GM12878 (cell line): ENCODE results near the gene UQCR10. TPM values are rescaled to one million over a fixed set of nuclear protein-coding genes. Genes with fewer than 3 reads are reported as not detected.

Experiments
- ATAC-seq: fragments of 200-7000 bp; cut with Tn5 transposase; 3 replicates; pipeline ENCODE4 v1.9.1; 2020; ENCODE audit warnings: mild to moderate bottlenecking, moderate library complexity
- BruUV-seq: library from RNA; stranded (reverse); fragments of 400-500 nt; replicated peaks from 2 replicates; lab custom pipeline; 2021; lab: Mats Ljungman, UMichigan
- CTCF ChIA-PET: fragments of 300-600 bp; sonication (Branson Sonifier 250); formaldehyde crosslinking; extraction: SDS; loops from one replicate; lab custom pipeline; 2021; ENCODE audit warnings: inconsistent platforms; lab: Yijun Ruan, JAX
- POLR2A ChIA-PET: fragments of 350-600 bp; formaldehyde crosslinking; extraction: SDS; loops from one replicate; lab custom pipeline; 2021; ENCODE audit warnings: inconsistent platforms; lab: Charles Lee
- RAD21 ChIA-PET: fragments of 300-600 bp; sonication (Branson Sonifier 250); formaldehyde crosslinking; loops from one replicate; lab custom pipeline; 2023; ENCODE audit warnings: antibody characterized with exemption; ENCODE audit not compliant: unreplicated experiment; lab: Charles Lee
- SMC1A ChIA-PET: fragments of 300-600 bp; sonication (Branson Sonifier 250); formaldehyde crosslinking; loops from one replicate; lab custom pipeline; 2023; ENCODE audit not compliant: unreplicated experiment, uncharacterized antibody; lab: Charles Lee
- DNase-seq: peaks from one replicate; pipeline ENCODE4 v3.0.0-alpha.2; 2011; ENCODE audit warnings: low read depth, low spot score
- FAIRE-seq: peaks from 3 replicates; lab custom pipeline; 2011; peaks lifted over from hg19 to GRCh38; lab: Jason Lieb, UNC
- H2AFZ ChIP-seq: 2 replicates; pipeline ENCODE4 v1.6.0; 2011; ENCODE audit warnings: low read depth, low read length, control low read depth; ENCODE audit not compliant: control insufficient read depth
- H3K27ac ChIP-seq: 2 replicates; pipeline ENCODE4 v1.5.1; 2011; ENCODE audit warnings: control low read depth; ENCODE audit not compliant: control insufficient read depth, insufficient read depth
- H3K27me3 ChIP-seq, 2 experiments: replicated peaks in 1 of 2; 2 replicates each; pipeline versions ENCODE4 v1.6.0 to v1.6.1; 2011; ENCODE audit warnings: low read length in 1 of 2; ENCODE audit not compliant: control insufficient read depth in 2 of 2, insufficient read depth in 2 of 2
- H3K36me3 ChIP-seq, 2 experiments: 2 replicates each; pipeline ENCODE4 v1.5.1; 2011; ENCODE audit warnings: low read length in 1 of 2; ENCODE audit not compliant: control insufficient read depth in 2 of 2, insufficient read depth in 2 of 2
- H3K4me1 ChIP-seq: 2 replicates; pipeline ENCODE4 v1.6.1; 2011; ENCODE audit warnings: mild to moderate bottlenecking, low read length, moderate library complexity, mixed read lengths; ENCODE audit not compliant: control insufficient read depth, insufficient read depth
- H3K4me2 ChIP-seq: 2 replicates; pipeline ENCODE4 v1.6.0; 2011; ENCODE audit warnings: control low read depth; ENCODE audit not compliant: control insufficient read depth, insufficient read depth
- H3K4me3 ChIP-seq: fragments of 200-600 bp; sonication (generic); 2 replicates; pipeline ENCODE4 v1.5.1; 2016
- H3K79me2 ChIP-seq: 2 replicates; pipeline ENCODE4 v1.6.0; 2011; ENCODE audit warnings: low read length; ENCODE audit not compliant: control insufficient read depth, insufficient read depth
- H3K9ac ChIP-seq: 2 replicates; pipeline ENCODE4 v1.8.0; 2011; ENCODE audit warnings: low read length, control low read depth, mixed read lengths; ENCODE audit not compliant: control insufficient read depth, insufficient read depth
- H3K9me3 ChIP-seq: replicated peaks from 3 replicates; pipeline ENCODE4 v1.5.1; 2011; ENCODE audit warnings: mild to moderate bottlenecking, low read length; ENCODE audit not compliant: control insufficient read depth, insufficient read depth
- H4K20me1 ChIP-seq: 2 replicates; pipeline ENCODE4 v1.6.0; 2011; ENCODE audit not compliant: control insufficient read depth, insufficient read depth
- CBX3 ChIP-seq: fragments of 200-600 bp; sonication (generic); IDR thresholded peaks from 2 replicates; pipeline ENCODE4 v1.6.1; 2016; ENCODE audit warnings: low read depth, borderline replicate concordance
- CREM ChIP-seq: IDR thresholded peaks from 2 replicates; pipeline ENCODE4 v1.6.1; 2014; ENCODE audit warnings: antibody characterized with exemption, low read depth
- DPF2 ChIP-seq: fragments of 450-650 bp; IDR thresholded peaks from 2 replicates; pipeline ENCODE4 v1.6.1; 2017; ENCODE audit warnings: mild to moderate bottlenecking
- HDAC6 ChIP-seq: fragments of 200-600 bp; sonication (generic); IDR thresholded peaks from one replicate; pipeline ENCODE4 v1.8.0; 2017; ENCODE audit warnings: antibody characterized with exemption; ENCODE audit not compliant: unreplicated experiment
- KAT2A ChIP-seq: conservative IDR thresholded peaks from 2 replicates; pipeline ENCODE4 v1.6.1; 2011; ENCODE audit warnings: low read depth, low read length; ENCODE audit not compliant: control insufficient read depth
- SREBF2 ChIP-seq: IDR thresholded peaks from 2 replicates; pipeline ENCODE4 v1.6.1; 2012; ENCODE audit warnings: mild to moderate bottlenecking, low read length
- TAF1 ChIP-seq: IDR thresholded peaks from 2 replicates; pipeline ENCODE4 v1.6.1; 2011; ENCODE audit warnings: mild to moderate bottlenecking, low read depth, low read length, borderline replicate concordance
- TCF12 ChIP-seq: IDR thresholded peaks from 2 replicates; pipeline ENCODE4 v1.6.1; 2011; ENCODE audit warnings: low read depth, mild to moderate bottlenecking, low read length
- ZNF217 ChIP-seq: fragments of 450-650 bp; IDR thresholded peaks from 2 replicates; pipeline ENCODE4 v1.6.1; 2017; ENCODE audit warnings: antibody characterized with exemption, mild to moderate bottlenecking
- ZNF592 ChIP-seq: fragments of 450-650 bp; IDR thresholded peaks from 2 replicates; pipeline ENCODE4 v1.6.1; 2017; ENCODE audit warnings: mild to moderate bottlenecking, moderate library complexity
- WGBS: methylation state at CpG from one replicate; pipeline ENCODE4 v1.1.6; 2016; ENCODE audit warnings: low lambda C conversion rate; ENCODE audit not compliant: insufficient replicate concordance, insufficient coverage; ENCODE audit errors: missing lambda C conversion rate; 5-methylcytosine and 5-hydroxymethylcytosine counted together
- in situ Hi-C: fragments of 300-500 bp; cut with MboI; formaldehyde crosslinking; loops from 9 replicates; pipeline ENCODE4 v1.14.3; 2018; ENCODE audit warnings: mixed read lengths
- intact Hi-C: fragments of 100-400 bp; cut with micrococcal nuclease; formaldehyde crosslinking; loops from one replicate; pipeline ENCODE4 v1.14.2; 2022; ENCODE audit not compliant: unreplicated experiment
- polyA plus RNA-seq, 11 experiments: library from polyadenylated mRNA; depleted of rRNA in 4 of 11; unstranded in 6 of 11; stranded (reverse) in 5 of 11; fragments of >200 nt; fragmentation: Nextera tagmentation in 4 of 11; fragmentation: Illumina TruSeq in 1 of 11; extraction: Ambion mirVana in 4 of 11; extraction: Trizol in 1 of 11; gene quantifications; 1 replicate in 1 of 11; 2 replicates in 10 of 11; pipeline versions ENCODE4 v1.2.1 to v1.2.3, GENCODE V29; 2011 to 2016; ENCODE audit warnings: inconsistent platforms in 2 of 11, missing spikeins in 2 of 11, low read depth in 1 of 11
- total RNA-seq, 4 experiments: library from RNA; depleted of rRNA in 3 of 4; stranded (reverse); fragments of >200 nt in 3 of 4; fragmentation: Illumina TruSeq in 1 of 4; extraction: Trizol in 1 of 4; gene quantifications; 2 replicates each; pipeline versions ENCODE4 v1.2.1 to v1.2.3, GENCODE V29; 2013 to 2021
- TF ChIP-seq, protein P1 (sequence below): IDR thresholded peaks from 2 replicates; pipeline ENCODE4 v1.6.1; 2012; ENCODE audit warnings: low read depth, low read length, improper control_type of control experiment
- TF ChIP-seq, protein P2 (sequence below): fragments of 450-650 bp; IDR thresholded peaks from 2 replicates; pipeline ENCODE4 v1.6.1; 2016; ENCODE audit warnings: mild to moderate bottlenecking, moderate library complexity, borderline replicate concordance
- TF ChIP-seq, protein P3 (sequence below): fragments of 450-650 bp; IDR thresholded peaks from 2 replicates; pipeline ENCODE4 v1.6.1; 2017; ENCODE audit warnings: low read depth, mild to moderate bottlenecking, moderate library complexity

The UQCR10 gene
- total and polyA plus RNA-seq, 10 of the 15 experiments (the other 5 are each of a cell fraction or from before 2014, with no cell fraction given), result 144 to 1,021 (median 214) TPM

GRCh38 chr22:29799217-29799680 lies 32.1 kb downstream of the UQCR10 start:
- CTCF ChIA-PET, result interaction anchor here (0.9 kb wide), 1 partner anchor 29 kb away, joined by 3 read pairs; no protein-coding TSS in a partner anchor
- no peak overlapping the region for H3K4me3 ChIP-seq
- H3K4me1 ChIP-seq, result peaks cover 27% of the 10 kb centered on the region
- no peak overlapping the region for H3K9ac ChIP-seq
- POLR2A ChIA-PET, result interaction anchor here (0.9 kb wide), 1 partner anchor 24 kb away, joined by 3 read pairs; no protein-coding TSS in a partner anchor
- H3K27me3 ChIP-seq, result no peaks in the 10 kb centered on the region
- no peak overlapping the region for H2AFZ ChIP-seq
- peak overlapping the region; percentile 51 for H3K27ac ChIP-seq
- no peak for ATAC-seq
- no peaks in the 10 kb centered on the region for H3K79me2 ChIP-seq
- peaks cover 5 to 21% of the 10 kb centered on the region in 2 experiments; a peak in 3 of 4 replicates for H3K36me3 ChIP-seq
- 98% methylated on average over 8 of the region's 8 CpGs for WGBS
- no peak overlapping the region for H3K4me2 ChIP-seq
- no peak for FAIRE-seq
- DNase-seq, result no peak
- no peaks in the 10 kb centered on the region for H3K9me3 ChIP-seq
- intact Hi-C loops (no loop called here), in situ Hi-C loops (no loop called here)
- SMC1A ChIA-PET, result no interaction called here
- no peaks in the 10 kb centered on the region for H4K20me1 ChIP-seq
- no TSS peak for BruUV-seq
- RAD21 ChIA-PET, result interaction anchor here (1.9 kb wide), 1 partner anchor 22 kb away, joined by 4 read pairs; no protein-coding TSS in a partner anchor
- TF ChIP-seq, protein P1, sequence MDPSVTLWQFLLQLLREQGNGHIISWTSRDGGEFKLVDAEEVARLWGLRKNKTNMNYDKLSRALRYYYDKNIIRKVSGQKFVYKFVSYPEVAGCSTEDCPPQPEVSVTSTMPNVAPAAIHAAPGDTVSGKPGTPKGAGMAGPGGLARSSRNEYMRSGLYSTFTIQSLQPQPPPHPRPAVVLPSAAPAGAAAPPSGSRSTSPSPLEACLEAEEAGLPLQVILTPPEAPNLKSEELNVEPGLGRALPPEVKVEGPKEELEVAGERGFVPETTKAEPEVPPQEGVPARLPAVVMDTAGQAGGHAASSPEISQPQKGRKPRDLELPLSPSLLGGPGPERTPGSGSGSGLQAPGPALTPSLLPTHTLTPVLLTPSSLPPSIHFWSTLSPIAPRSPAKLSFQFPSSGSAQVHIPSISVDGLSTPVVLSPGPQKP, result no peak
- TF ChIP-seq KAT2A (no peak), DPF2 (no peak), CREM (no peak), ZNF592 (no peak), CBX3 (no peak), TAF1 (no peak), HDAC6 (no peak), TCF12 (no peak), SREBF2 (no peak), ZNF217 (no peak)
- TF ChIP-seq, protein P2, sequence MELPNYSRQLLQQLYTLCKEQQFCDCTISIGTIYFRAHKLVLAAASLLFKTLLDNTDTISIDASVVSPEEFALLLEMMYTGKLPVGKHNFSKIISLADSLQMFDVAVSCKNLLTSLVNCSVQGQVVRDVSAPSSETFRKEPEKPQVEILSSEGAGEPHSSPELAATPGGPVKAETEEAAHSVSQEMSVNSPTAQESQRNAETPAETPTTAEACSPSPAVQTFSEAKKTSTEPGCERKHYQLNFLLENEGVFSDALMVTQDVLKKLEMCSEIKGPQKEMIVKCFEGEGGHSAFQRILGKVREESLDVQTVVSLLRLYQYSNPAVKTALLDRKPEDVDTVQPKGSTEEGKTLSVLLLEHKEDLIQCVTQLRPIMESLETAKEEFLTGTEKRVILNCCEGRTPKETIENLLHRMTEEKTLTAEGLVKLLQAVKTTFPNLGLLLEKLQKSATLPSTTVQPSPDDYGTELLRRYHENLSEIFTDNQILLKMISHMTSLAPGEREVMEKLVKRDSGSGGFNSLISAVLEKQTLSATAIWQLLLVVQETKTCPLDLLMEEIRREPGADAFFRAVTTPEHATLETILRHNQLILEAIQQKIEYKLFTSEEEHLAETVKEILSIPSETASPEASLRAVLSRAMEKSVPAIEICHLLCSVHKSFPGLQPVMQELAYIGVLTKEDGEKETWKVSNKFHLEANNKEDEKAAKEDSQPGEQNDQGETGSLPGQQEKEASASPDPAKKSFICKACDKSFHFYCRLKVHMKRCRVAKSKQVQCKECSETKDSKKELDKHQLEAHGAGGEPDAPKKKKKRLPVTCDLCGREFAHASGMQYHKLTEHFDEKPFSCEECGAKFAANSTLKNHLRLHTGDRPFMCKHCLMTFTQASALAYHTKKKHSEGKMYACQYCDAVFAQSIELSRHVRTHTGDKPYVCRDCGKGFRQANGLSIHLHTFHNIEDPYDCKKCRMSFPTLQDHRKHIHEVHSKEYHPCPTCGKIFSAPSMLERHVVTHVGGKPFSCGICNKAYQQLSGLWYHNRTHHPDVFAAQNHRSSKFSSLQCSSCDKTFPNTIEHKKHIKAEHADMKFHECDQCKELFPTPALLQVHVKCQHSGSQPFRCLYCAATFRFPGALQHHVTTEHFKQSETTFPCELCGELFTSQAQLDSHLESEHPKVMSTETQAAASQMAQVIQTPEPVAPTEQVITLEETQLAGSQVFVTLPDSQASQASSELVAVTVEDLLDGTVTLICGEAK, result no peak
- TF ChIP-seq, protein P3, sequence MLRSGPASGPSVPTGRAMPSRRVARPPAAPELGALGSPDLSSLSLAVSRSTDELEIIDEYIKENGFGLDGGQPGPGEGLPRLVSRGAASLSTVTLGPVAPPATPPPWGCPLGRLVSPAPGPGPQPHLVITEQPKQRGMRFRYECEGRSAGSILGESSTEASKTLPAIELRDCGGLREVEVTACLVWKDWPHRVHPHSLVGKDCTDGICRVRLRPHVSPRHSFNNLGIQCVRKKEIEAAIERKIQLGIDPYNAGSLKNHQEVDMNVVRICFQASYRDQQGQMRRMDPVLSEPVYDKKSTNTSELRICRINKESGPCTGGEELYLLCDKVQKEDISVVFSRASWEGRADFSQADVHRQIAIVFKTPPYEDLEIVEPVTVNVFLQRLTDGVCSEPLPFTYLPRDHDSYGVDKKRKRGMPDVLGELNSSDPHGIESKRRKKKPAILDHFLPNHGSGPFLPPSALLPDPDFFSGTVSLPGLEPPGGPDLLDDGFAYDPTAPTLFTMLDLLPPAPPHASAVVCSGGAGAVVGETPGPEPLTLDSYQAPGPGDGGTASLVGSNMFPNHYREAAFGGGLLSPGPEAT, result no peak
